NT2/D1 (cell line): Measurements from ENCODE around the gene TDRD9.

Experiments used
- SUZ12 ChIP-seq: IDR thresholded peaks from 2 replicates; pipeline ENCODE4 v1.6.1; 2011; ENCODE audit not compliant: insufficient read length, insufficient read depth; ENCODE audit errors: extremely low read depth
- YY1 ChIP-seq: IDR thresholded peaks from 2 replicates; pipeline ENCODE4 v1.6.1; 2011; ENCODE audit not compliant: insufficient read length, insufficient read depth
- ZNF274 ChIP-seq: IDR thresholded peaks from 2 replicates; pipeline ENCODE4 v1.6.1; 2011; ENCODE audit warnings: mild to moderate bottlenecking, low read depth, low read length

- TF ChIP-seq ZNF274, result no peak
- no peak for TF ChIP-seq YY1
- no peak for TF ChIP-seq SUZ12
Observed at GRCh38 chr14:104091061-104091926, 163.0 kb downstream of the TDRD9 start.
